Measurements from ENCODE around the gene COL1A2.

The COL1A2 gene

GRCh38 chr7:94396037-94396431, 1.3 kb downstream of the COL1A2 start:
- TF ChIP-seq CTCF (IDR thresholded peaks at IDR 0.05; ENCODE audit: low read depth, low read length), result no peak
- DNase-seq, result no peak
- no peaks in the 10 kb centered on the region for H3K36me3 ChIP-seq
- no peaks in the 10 kb centered on the region for H3K27me3 ChIP-seq (ENCODE audit: insufficient read depth, low read depth, severe bottlenecking)
- H3K9me3 ChIP-seq (ENCODE audit: severe bottlenecking), result no peaks in the 10 kb centered on the region
- H3K4me3 ChIP-seq (ENCODE audit: low read depth, low read length), result no peak overlapping the region
- H3K27ac ChIP-seq, result peak overlapping the region; percentile 50; the same call in 1 of the 2 replicates

- Histone ChIP-seq H3K4me3 (ENCODE audit: low read depth, low read length) (no peak overlapping the region), H3K36me3 (no peaks in the 10 kb centered on the region), H3K27me3 (ENCODE audit: insufficient read depth, low read depth, severe bottlenecking) (no peaks in the 10 kb centered on the region), H3K9me3 (ENCODE audit: severe bottlenecking) (no peaks in the 10 kb centered on the region), H3K27ac (no peak overlapping the region)
- no peak for DNase-seq
- TF ChIP-seq CTCF (IDR thresholded peaks at IDR 0.05; ENCODE audit: low read depth, low read length), result no peak
Measured at GRCh38 chr7:94396596-94396995, 1.9 kb downstream of the COL1A2 start.

GRCh38 chr7:94397722-94398121, 3.0 kb downstream of the COL1A2 start:
- Histone ChIP-seq H3K27ac (no peak overlapping the region), H3K4me3 (ENCODE audit: low read depth, low read length) (no peak overlapping the region), H3K9me3 (ENCODE audit: severe bottlenecking) (no peaks in the 10 kb centered on the region), H3K36me3 (no peaks in the 10 kb centered on the region), H3K27me3 (ENCODE audit: insufficient read depth, low read depth, severe bottlenecking) (no peaks in the 10 kb centered on the region)
- TF ChIP-seq CTCF (IDR thresholded peaks at IDR 0.05; ENCODE audit: low read depth, low read length), result no peak
- DNase-seq, result no peak

GRCh38 chr7:94398841-94399240, 4.1 kb downstream of the COL1A2 start:
- Histone ChIP-seq H3K9me3 (ENCODE audit: severe bottlenecking) (no peaks in the 10 kb centered on the region), H3K27me3 (ENCODE audit: insufficient read depth, low read depth, severe bottlenecking) (no peaks in the 10 kb centered on the region), H3K4me3 (ENCODE audit: low read depth, low read length) (no peak overlapping the region), H3K36me3 (no peaks in the 10 kb centered on the region), H3K27ac (no peak overlapping the region)
- DNase-seq, result no peak
- no peak for TF ChIP-seq CTCF (IDR thresholded peaks at IDR 0.05; ENCODE audit: low read depth, low read length)

- Histone ChIP-seq H3K27me3 (ENCODE audit: insufficient read depth, low read depth, severe bottlenecking) (no peaks in the 10 kb centered on the region), H3K36me3 (no peaks in the 10 kb centered on the region), H3K4me3 (ENCODE audit: low read depth, low read length) (no peak overlapping the region), H3K27ac (no peak overlapping the region), H3K9me3 (ENCODE audit: severe bottlenecking) (no peaks in the 10 kb centered on the region)
- no peak for DNase-seq
- no peak for TF ChIP-seq CTCF (IDR thresholded peaks at IDR 0.05; ENCODE audit: low read depth, low read length)
Measured at GRCh38 chr7:94400022-94400421, 5.3 kb downstream of the COL1A2 start.

- Histone ChIP-seq H3K27ac (no peak overlapping the region), H3K36me3 (no peaks in the 10 kb centered on the region), H3K4me3 (ENCODE audit: low read depth, low read length) (no peak overlapping the region), H3K27me3 (ENCODE audit: insufficient read depth, low read depth, severe bottlenecking) (no peaks in the 10 kb centered on the region), H3K9me3 (ENCODE audit: severe bottlenecking) (no peaks in the 10 kb centered on the region)
- no peak for DNase-seq
- no peak for TF ChIP-seq CTCF (IDR thresholded peaks at IDR 0.05; ENCODE audit: low read depth, low read length)
Measured at GRCh38 chr7:94400643-94401427, 6.1 kb downstream of the COL1A2 start.

Measured in WERI-Rb-1 (cell line).